NOMO-1 (cell line): ENCODE measurements around the gene CDS2.

Experiments
- DNase-seq, 2 experiments: peaks; one replicate each; lab custom pipeline; 2025; ENCODE audit not compliant: unreplicated experiment in 2 of 2; lab: John Stamatoyannopoulos, UW

The CDS2 gene

DNA sequence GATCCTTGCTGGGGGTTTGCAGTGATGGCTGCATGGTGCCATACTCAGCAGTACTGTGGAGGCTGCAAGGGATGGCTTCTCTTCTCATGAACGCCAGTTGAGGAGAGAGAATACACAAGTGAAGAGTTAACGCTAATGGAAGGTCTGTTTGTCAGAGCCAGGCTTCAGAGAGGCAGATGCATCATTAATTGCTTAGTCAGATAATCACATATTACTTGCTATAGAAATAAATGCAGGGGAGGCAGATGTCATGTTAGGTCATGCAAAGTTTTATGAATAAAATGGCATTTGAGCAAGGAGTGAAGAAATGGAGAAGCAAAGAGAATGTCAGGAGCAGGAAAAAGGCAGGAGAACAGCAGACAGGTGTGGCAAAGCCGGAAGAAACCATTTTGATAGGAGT lies 51.2 kb downstream of the CDS2 start:
- no peak for DNase-seq

GRCh38 chr20:5180421-5180820 lies 53.6 kb downstream of the CDS2 start:
- no peak for DNase-seq

DNA sequence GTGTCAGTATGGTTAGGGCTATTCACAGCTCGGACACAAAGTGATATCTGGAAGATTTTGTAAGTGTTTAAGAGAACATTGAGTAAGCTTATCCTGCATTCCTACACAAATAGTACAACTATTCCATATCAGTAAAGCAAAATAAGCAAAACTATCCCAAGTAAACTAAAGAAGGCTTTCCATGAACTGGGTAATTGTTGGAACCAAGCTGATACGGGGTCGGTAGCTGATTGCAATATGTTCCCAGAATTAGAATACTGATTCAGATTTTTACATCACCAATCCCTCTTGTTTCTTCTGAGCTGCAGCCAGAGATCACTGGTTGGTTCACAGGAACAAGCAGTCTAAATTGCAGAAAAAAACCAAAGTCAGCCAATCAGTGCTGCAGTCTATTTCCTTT lies 54.1 kb downstream of the CDS2 start:
- no peak for DNase-seq

GRCh38 chr20:5181492-5181891 lies 54.7 kb downstream of the CDS2 start:
- DNase-seq = no peak

GRCh38 chr20:5181958-5182357 lies 55.1 kb downstream of the CDS2 start:
- DNase-seq = no peak

GRCh38 chr20:5182615-5183254 lies 55.9 kb downstream of the CDS2 start:
- no peak for DNase-seq

GRCh38 chr20:5183731-5184474 lies 57.1 kb downstream of the CDS2 start:
- no peak for DNase-seq

- DNase-seq = no peak
Measured at GRCh38 chr20:5184684-5185083, 57.9 kb downstream of the CDS2 start.

GRCh38 chr20:5187122-5187521 lies 60.3 kb downstream of the CDS2 start:
- DNase-seq = no peak

- DNase-seq = no peak
Measured at GRCh38 chr20:5188736-5189135, 61.9 kb downstream of the CDS2 start.

GRCh38 chr20:5189917-5190316 lies 63.1 kb downstream of the CDS2 start:
- no peak for DNase-seq

GRCh38 chr20:5190444-5190843 lies 63.6 kb downstream of the CDS2 start:
- DNase-seq = no peak

GRCh38 chr20:5191829-5192569 lies 65.2 kb downstream of the CDS2 start:
- peak; percentile 8 to 73 for DNase-seq

DNA sequence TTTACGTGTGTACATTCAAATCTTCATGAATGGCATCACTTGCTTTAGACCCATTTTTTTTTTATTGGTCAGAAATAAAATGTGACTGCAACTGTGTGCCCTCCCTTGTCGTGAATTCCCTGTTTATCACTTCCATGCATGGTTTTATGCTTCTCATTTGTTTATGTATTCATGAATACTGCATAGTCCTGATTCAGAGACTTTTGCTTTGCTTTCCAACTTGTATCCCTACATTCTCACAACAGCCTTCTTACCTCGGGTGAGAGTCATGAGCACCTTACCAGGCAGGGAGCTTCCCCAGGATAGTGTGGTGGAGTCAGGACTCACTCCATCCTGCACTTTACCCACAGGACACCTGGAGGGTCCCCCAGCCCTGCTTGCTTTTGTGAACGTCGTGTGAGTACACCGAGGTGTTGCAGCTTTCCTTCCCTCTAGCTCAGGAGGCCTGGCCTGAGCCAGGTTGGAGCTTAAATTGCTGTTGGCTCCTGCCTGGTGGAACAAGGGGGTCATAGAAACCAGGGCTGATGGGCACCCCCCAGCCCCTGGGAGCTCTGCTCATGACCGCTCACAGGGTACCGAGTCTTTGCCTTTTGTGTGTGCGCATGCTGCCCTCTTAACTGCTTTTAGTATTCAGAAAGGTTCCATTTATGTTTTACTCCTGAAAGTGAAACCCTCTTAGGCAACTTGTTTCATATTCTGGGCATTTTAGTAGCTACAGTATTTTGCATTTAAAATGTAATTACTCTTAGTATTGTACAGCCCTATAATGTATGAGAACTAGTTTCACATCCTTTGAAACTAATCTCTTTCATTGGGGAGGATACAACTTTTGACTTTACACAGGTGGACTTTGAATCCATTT lies 66.0 kb downstream of the CDS2 start:
- DNase-seq = no peak

DNA sequence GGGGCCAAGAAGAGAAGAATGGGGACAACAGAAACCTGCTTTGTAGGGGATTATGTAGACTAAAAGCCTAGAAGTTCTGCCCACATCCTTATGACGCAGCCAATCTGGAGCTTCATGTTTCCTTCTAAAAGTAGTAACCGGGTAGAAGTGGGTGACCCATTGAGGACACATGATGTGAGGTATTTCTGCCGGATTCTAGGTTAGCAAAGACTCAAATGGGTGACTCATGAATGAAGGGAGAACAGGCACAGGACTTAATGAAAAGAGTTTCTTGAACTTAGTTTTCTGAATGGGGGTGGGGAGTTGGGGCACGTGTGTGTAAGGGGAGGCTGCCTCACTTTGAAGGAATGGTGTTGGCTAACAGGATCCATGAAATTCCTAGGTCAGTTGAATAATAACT lies 68.8 kb downstream of the CDS2 start:
- DNase-seq = no peak

DNA sequence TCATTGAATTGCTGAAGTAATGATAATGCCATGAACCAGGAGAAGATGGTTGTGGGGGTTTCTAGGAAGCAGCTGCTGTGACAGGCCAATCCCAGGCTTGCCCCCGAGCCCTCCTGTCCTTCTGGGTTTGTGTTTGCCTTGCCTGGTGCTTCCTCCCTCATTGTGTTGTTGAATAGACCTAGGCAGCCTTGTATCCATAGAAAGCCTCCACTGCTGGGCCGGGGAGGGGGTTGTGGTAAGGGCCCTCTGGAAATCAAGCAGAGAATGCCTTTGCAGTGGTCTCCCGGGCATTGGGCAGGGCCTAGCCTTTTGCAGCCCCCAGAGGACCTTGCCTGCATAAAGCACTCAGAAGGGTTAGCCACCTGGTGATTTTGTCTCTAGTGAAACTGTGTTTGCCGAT lies 69.3 kb downstream of the CDS2 start:
- no peak for DNase-seq

DNA sequence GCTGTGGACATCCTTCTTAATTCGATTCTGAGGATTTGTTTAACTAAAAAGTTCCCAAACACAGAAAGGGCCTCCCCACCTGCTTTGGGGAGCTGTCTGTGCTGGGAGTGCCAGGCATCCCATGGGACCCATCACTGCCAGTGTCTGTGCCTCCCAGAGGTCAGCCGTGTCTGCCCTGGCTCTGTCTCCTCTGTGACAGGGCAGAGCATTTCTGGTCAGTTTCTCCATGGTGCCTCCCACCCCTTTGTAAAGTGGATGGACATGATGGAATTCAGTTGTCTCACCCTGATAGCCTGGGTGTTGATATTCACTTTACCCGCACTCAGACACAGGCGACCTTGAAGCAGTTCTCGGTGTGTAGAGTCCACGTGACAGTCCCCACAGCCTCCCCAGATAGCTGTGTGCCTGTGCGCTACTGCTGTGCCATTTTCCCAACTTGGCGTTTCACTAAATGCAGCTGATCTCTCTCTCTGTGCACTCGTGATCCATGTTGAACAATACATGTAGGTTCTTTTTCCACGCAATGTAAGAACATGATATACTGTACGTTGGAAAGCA lies 70.5 kb downstream of the CDS2 start:
- no peak for DNase-seq

- DNase-seq = no peak
Measured at GRCh38 chr20:5197847-5198650, 71.2 kb downstream of the CDS2 start.

- no peak for DNase-seq
Measured at GRCh38 chr20:5198651-5198924, 71.8 kb downstream of the CDS2 start.

DNA sequence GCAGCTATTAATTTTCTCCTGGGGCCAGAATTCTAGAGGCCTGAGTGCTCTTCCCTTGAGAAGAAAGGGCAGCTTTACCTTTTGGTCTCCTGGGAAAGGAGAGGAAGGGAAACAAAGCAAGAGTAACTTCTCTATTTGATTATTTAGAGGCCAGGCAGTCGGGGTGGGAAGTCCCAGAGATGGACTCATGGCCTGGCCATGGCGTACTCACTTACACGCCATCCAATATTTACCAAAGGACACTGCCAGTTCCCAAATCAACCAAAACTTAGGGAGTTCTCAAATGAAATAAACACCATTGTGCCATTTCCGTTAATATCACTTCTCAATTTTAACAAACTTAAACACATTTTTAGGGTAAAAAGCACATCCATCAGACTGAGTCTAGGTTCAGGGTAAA lies 76.6 kb downstream of the CDS2 start:
- DNase-seq = no peak
